NOMO-1 treated with DMSO at 0.1 percent for 48 hours (cell line): Measurements from ENCODE around the gene PLCB1.
A peak's percentile ranks its signal among the peaks of the same experiment; 100 is the strongest.
"Not testable (repeated sequence)": the region's sequence is repeated elsewhere in the genome, so short reads cannot be mapped to it uniquely, and the experiment has no call there.

Source experiments
- DNase-seq: peaks from one replicate; lab custom pipeline; 2025; ENCODE audit not compliant: unreplicated experiment; lab: John Stamatoyannopoulos, UW

The PLCB1 gene

DNA sequence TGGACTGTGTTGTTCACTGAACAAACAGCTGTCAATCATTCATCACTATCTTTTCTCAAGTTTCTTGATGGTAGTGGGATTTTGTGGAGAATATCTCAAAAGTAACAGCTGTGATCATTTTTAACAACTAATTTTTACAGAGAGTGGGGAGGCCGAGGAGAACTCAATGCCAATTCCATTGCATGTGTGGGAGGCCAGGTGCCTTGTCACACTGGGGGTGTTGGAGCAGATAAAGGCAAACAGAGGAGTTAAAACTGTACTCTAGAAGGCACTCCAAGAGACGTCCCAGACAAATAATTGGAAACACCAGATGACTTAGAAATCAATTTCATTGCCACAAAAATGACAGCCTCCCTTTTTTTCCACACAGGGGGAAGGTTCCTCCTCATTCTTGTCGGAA is 669.6 kb downstream of the PLCB1 start:
- no peak for DNase-seq

DNA sequence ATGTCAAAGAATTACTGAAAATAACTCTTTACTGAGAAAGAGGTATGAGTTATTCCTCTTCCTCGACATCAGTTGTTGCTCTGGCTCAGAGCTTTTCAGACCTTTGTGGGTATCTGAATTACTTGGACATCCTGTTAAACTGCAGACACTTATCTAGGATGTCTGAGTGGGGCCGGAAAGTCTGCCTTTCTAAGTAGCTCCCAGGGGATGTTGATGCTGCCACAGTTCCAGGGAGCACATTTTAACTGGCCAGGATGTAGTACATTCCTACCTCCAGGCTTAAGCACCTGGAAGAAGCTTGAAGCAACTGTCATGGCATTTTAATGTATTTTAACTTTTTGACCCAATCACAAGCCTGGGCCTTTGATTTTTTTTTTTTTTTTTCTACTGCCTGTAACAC is 671.0 kb downstream of the PLCB1 start:
- DNase-seq = no peak

DNA sequence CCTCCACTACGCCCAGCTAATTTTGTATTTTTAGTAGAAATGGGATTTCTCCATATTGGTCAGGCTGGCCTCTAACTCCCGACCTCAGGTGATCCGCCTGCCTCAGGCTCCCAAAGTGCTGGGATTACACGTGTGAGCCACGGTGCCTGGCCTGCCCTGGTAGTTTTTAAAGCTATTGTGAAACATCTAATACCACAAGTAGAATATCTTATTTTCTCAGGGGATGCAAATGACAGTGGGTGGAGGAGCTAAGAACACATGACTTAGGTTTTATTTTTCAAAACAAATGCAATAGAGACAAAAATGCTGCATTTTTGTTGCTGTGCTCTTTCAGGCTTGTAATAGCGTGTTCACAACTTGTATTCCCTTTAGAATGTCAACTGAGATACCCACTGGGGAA is 671.9 kb downstream of the PLCB1 start:
- DNase-seq = no peak

DNA sequence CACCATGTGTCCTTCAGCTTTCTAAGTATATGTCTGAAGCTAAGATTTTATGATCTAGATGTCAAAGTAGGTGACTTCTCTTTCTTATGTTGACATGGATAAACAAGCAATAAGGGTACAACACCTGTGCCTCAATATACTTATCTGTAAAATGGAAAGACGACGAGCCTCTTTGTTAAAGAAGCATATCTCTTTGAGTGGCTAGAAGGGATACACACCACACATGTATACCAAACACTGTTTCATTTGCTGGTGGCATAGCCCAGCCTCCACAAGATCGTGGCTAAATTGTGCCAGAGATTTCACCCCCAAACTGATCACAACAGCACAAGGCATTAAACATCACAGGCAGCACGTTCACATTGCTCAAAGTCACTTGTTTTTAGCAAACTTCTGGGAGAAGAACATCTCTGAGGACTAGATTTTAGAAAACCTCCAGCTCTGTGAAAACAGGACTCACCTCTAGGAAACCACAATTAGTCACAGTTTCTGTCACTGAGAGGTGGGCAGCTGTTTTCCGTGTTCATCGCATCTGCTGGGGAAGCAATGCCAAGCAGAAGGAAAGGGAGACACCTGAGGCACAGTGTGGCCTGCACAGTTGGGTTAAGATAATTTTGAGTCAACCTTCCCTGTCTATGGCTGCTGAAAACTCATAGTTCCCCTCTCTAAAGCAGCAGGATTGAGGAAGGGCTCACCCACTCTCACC is 673.8 kb downstream of the PLCB1 start:
- no peak for DNase-seq

DNA sequence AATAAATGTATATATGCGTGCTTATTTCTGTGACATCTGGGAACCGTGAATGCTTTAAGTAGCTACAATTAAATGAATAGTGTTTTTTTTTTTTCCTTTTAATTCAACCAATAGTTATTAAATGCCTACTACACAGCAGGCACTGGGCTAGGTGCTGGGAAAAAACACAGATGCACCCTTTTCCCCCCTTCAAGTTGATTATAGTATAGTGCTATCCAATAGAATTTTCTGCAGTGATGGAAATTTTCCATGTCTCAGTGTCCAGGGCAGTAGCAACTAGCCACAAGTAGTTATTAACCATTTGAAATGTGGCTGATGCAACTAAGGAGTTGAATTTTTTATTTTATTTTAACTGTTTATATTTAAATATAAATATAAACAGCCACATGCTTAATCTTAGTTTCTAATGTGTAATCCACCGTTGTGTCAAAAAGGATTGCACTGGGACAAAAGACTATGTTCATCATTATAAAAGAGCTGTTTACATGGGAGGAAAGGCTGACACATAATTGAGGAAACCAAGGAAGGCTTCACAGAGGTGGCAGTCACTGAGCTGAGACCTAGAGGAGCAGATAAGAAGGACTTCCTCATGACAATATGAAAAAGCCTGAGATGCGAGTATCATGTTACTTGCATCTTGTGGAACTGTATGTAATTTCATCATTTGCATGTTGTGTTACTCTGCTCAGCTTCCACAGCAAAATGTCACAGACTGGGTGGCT is 675.6 kb downstream of the PLCB1 start:
- DNase-seq = no peak

DNA sequence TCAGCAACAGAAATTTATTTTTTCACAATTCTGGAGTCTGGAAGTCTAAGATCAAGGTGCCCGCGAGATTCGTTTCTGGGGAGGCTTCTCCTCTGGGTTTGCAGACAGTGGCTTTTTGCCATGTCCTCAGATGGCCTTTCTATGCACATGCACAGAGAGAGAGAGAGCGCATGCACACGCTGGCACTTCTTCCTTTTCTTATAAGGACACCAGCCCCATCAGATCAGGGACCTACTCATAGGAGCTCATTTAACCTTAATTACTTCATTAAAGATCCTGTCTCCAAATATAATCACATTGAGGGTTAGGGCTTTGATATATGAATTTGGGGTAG is 676.1 kb downstream of the PLCB1 start:
- DNase-seq = no peak

DNA sequence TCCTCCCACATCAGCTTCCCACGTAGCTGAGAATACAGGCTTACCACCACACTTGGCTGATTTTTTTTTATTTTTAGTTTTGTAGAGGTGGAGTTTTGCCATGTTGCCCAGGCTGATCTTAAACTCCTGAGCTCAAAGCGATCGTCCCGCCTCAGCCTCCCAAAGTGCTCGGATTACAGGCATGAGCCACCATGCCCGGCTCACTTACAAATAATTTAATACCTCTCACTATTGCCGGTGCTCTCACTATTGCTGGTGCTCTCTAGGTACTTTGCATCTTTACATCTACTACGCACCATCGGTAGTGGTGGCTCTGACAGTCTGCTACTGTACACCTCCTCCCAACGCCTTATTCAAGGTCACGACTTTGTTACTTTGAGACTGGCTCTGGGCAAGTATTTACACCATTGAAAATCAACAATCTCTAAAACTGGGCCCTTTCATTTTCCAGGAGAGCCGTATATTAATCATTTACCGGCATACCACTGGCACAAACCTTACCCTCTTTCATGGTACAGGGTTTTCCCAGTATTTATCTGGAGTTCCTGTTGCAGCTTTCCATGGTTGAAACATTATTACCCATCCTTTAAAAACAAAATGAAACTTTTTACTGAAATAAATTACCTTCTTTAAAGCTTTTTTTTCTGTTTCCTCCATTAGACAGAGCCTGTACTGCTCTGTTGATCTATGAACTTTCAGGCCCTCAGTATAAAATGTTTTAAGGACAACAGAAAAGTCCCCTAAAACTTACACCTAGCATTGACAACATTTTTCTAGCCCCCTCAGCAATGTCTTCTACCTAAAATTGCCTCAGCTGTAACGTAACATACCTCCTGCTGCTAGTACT is 677.3 kb downstream of the PLCB1 start:
- no peak for DNase-seq

DNA sequence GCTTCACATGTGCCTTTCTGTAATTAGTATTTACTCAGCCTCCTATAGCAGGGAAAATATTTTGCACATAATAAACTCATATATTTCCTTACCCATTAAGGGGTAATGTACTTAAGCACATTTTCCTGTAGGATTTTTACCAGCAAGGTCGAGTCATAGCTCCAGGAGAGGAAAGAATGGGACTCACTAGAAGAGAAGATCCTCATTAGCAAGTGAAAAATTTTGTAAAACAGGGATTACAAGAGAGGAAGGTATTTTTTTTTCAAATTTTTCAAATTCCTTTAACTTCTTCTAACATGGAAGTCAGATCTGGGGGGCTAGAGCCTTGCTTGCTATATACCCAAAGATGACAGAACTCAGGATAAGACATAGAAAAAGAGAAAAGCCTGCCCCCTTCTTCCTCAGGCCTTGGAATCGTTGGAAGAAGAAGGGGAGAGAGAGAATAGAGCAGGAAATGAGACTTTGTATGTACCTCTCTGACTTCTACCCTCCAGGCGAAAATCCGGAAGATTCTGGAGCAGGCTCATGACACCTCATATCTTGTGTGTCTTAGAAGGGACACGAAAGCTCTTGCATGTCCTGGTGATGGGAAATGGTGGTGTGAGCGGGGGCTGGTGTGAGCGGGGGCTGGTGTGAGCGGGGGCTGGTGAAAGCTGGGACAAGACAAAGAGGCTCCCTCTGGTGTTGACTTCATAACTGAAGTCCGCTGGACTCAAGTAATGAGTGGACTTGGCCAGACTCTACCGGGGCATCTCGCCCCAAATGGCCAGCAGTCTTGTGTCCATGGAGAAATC is 679.9 kb downstream of the PLCB1 start:
- no peak for DNase-seq

DNA sequence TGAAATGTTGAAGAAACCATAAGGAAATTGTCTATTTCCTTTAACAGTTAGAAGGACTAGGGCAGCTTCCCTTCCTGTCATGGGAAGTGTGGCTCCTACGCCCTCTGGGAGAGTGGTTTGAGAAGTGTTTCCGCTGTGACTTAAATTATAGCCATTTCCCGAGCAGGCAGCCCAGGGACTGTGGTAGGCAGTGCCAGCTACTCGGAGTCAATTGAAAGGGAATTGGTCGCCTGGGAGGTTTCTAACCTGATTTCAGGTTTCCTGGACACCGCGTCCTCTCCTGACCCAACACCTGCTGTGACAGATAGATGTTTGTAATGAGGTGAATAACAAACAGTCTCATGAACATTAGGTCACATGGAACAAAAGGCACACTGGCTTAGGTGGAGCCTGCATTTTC is 680.8 kb downstream of the PLCB1 start:
- DNase-seq = no peak

DNA sequence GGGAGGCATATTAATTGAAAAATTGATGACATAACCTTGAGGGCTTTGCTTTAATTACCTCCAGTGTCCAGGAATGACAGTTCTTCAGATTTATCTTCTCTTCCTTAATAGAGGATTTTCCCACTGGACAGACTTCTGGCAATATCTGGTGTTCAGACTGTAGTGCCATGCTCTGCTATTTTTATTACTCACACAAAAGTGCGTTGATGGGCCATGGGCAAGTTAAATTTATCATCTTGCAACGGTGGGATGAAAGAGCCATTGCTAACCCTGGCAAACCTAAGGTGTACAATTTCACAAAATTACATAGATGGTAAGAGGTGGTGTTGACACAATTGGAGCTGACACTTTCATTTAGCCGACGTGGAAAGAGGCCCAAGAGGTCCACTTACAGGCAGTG is 683.1 kb downstream of the PLCB1 start:
- DNase-seq = no peak

DNA sequence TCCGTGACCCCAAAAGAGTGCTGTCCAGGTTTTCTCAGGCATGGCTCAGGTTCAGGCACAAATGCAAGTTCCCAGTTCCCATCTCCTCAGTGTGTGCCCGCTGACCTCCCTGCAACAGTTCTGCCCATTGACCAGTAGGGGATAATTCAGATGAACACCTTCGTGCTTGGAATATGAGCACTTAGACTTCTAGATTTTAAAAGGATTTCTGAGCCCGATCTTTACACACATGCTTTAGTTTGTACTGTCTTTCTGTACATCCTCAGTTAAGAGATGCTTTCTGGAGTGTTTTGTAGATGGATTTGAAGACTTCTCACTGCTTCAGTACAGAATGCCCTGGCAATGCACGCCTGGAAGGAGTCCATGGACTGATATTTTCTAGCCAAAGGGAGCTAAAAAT is 697.2 kb downstream of the PLCB1 start:
- DNase-seq = no peak

DNA sequence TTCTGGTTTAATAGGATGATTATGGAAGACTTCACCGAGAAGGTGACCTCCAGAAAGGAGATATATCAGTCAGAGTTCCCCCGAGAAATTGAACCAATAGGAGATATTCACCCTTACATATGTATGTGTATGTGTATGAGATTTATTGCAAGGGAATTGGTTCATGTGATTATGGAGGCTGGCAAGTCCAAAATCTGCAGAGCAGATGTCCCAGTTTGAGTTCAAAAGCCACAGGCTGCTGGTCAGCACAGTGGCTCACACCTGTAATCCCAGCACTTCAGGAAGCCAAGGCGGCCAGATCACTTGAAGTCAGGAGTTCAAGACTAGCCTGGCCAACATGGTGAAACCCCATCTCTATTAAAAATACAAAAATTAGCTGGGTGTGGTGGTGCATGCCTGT is 702.2 kb downstream of the PLCB1 start:
- DNase-seq = not testable (repeated sequence)

DNA sequence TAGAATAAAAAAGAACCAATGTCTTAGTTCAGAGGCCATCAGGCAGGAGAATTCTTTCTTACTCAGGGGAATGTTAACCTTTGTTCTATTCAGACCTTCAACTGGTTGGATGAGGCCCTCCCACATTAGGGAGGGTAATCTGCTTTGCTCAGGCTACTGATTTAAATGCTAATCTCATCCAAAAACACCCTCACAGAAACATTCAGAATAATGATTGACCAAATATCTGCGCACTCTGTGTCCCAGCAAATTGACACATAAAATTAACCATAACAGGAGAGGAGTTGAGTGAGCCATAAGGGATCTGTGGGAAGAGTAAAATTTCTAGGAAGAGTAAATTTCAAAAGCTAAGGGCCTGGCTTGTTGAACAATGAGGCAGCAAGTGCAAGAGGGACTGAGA is 702.8 kb downstream of the PLCB1 start:
- no peak for DNase-seq

DNA sequence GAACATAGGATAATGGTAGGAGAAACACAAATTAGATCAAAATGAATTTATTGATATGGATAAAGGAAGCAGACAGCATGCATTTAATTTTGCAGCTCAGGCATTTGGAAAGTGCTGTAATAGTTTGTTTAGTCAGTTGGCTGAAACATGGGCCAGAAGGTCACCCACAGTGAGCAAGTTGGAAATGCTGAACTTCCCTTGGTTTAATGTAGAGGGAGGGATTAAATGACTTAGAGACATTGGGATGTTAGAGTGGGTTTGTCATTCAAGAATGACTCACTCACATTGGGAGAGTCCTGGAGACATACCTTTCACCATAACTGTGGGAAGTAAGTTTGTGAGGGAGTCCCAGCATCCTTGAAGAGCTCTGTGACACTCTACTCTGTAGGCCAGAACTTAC is 705.3 kb downstream of the PLCB1 start:
- no peak for DNase-seq

DNA sequence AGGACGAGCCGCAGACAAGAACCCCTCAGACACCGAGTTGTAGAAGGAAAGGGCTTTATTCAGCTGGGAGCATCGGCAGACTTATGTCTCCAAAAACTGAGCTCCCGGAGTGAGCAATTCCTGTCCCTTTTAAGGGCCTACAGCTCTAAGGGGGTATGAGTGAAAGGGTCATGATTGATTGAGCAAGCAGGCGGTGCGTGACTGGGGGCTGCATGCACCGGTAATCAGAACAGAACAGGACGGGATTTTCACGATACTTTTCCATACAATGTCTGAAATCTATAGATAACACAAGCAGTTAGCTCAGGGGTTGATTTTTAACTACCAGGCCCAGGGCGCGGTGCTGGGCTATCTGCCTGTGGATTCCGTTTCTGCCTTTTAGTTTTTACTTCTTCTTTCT is 710.5 kb downstream of the PLCB1 start:
- DNase-seq = no peak

DNA sequence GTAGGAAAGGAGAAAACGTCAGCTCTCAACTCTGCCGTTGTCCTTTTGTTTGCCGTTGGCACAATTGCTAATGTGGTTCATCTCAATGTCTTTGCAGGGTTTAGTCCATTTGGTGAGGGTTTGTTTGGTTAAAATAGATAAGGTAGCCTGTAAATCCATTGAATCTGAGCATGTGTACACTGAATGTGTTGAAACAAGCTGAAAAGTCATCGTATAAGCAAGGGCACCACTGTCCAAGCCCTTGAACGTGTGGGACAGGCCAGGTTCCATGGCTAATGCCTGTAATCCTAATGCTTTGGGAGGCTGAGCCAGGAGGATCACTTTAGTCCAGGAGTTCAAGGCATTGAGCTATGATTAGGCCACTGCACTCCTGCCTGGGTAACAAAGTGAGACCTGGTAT is 712.1 kb downstream of the PLCB1 start:
- no peak for DNase-seq

DNA sequence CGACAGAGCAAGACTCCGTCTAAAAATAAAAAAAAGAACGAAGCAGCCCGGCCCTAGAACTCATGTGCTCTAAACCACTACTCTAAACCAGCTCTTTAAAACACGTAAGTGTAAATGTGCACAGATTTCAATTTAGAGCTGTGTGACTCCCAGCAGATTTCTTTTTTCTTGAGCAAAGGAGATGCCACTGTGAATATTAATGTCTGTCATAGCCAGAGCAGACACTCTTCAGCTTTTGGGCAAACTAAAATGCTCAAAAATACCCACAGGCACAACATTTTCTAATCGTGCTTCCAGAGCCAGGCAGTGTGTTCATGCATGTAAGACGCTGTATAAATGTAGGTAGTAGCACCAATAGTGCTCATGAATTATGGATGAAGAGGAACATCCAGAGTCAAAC is 717.9 kb downstream of the PLCB1 start:
- DNase-seq = no peak

DNA sequence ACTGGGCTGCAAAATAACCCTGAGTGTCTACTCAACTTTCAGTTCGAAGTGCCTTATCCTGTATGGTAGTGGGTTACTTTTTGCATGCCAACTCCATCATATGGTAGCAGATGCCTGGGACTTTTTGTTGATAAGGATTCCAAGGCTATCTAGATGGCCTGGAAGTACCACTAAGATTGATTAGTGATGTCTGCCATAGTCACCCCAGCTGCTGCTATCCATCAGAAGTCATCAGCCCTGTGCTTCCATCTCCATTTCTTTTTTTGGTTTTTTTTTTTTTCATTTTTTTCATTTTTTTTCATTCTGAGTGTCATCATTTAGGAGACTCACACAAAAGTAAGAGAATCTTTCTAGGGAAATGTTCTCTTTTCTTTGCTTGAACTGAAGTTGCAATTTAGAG is 719.4 kb downstream of the PLCB1 start:
- no peak for DNase-seq

DNA sequence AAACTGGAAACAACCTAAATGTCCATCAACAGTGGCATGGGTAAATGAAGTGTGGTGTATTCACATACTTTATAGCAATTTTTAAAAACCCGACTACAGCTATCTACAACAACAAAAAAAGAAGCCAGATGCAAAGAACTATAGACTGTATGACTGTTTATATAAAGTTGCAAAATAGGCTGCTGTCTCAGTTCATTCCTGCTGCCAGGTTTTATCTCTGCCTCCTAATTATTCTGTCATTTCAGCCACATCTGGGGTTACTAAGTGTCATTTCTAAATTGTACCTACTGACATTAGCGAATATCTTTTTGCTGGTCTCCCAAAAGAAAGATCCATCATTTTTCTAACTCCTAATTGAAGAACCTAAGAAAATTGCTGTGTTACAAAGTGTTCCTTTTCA is 719.9 kb downstream of the PLCB1 start:
- not testable (repeated sequence) for DNase-seq

DNA sequence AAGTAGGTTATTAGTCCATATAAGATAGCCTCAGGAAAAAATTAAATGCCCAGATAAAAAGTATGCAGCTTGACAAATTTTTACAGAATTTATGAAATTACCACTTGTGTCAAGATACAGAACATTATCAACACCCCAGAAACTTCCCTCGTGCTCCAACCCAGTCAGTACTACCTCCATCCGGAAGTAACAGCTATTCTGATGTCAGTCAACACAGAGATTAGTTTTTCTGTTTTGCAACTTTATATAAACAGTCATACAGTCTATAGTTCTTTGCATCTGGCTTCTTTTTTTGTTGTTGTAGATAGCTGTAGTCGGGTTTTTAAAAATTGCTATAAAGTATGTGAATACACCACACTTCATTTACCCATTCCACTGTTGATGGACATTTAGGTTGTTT is 721.1 kb downstream of the PLCB1 start:
- not testable (repeated sequence) for DNase-seq

DNA sequence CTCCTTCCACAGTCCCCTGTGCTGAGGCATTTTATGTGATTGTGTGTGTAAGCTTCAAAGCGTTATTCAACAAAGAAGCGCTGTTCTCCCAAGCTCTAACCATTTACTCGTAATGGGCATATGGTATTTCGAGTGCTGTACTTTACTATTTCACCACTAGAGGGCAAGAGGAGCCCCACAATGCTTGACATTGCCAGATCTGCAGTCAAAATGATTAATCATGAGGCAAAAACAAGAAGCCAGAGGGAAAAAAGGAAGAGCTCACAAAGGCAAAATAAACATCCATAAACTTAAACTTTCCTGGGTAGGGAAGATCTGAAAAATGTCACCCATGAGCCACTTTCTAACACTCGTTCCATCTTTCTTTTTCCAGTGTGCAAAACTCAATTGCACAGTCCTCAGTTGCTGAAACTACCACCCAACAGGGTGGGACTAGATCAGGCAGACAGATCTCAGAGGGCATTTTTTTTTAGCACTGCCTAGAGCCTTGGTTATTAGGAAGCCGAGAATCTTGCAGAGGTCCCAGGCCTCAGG is 721.8 kb downstream of the PLCB1 start:
- DNase-seq = peak; percentile 49
